Keratinocyte (primary cell): ENCODE results near the gene PLCG2.

Source experiments
- EZH2 ChIP-seq: IDR thresholded peaks from one replicate; pipeline ENCODE4 v1.6.1; 2012; ENCODE audit warnings: inconsistent platforms, mild to moderate bottlenecking, low read length, moderate library complexity
- TF ChIP-seq, protein P1 (sequence below), 3 experiments: IDR thresholded peaks in 1 of 3; conservative IDR thresholded peaks in 1 of 3; optimal IDR thresholded peaks in 1 of 3; 2 replicates in 2 of 3; 3 replicates in 1 of 3; pipeline versions ENCODE3 to v1.5.1; 2011; ENCODE audit warnings: low read length in 3 of 3, mild to moderate bottlenecking in 3 of 3, moderate library complexity in 2 of 3, control low read depth in 1 of 3, inconsistent platforms in 1 of 3; ENCODE audit not compliant: insufficient read depth in 2 of 3; ENCODE audit errors: extremely low read depth in 1 of 3

DNA sequence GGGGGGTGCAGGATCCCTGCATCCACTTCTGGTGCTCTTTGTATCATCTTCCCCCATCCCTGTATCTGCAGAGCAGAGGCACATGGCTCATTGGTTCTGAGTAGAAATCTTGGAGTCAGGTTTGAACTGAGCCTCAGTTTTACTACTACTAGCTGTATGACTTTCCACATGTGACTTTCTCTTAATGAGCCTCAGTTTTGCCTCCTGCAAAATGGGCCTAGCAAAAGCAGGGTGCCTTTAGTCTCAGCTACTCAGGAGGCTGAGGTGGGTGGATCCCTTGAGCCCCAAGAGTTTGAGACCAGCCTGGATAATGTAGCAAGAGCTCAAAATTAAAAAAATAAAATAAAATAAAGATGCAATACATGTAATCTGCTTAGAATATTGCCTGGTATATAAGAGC is 150.8 kb downstream of the PLCG2 start:
- TF ChIP-seq, protein P1, sequence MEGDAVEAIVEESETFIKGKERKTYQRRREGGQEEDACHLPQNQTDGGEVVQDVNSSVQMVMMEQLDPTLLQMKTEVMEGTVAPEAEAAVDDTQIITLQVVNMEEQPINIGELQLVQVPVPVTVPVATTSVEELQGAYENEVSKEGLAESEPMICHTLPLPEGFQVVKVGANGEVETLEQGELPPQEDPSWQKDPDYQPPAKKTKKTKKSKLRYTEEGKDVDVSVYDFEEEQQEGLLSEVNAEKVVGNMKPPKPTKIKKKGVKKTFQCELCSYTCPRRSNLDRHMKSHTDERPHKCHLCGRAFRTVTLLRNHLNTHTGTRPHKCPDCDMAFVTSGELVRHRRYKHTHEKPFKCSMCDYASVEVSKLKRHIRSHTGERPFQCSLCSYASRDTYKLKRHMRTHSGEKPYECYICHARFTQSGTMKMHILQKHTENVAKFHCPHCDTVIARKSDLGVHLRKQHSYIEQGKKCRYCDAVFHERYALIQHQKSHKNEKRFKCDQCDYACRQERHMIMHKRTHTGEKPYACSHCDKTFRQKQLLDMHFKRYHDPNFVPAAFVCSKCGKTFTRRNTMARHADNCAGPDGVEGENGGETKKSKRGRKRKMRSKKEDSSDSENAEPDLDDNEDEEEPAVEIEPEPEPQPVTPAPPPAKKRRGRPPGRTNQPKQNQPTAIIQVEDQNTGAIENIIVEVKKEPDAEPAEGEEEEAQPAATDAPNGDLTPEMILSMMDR (optimal IDR thresholded peaks at IDR 0.05 in 1 of 3, IDR thresholded peaks at IDR 0.05 in 1 of 3, conservative IDR thresholded peaks at IDR 0.05 in 1 of 3; ENCODE audit: extremely low read depth in 1 of 3, insufficient read depth in 2 of 3, low read length in 3 of 3) = no peak
- no peak for TF ChIP-seq EZH2
